HCT116 (cell line): ENCODE measurements around the gene ZZZ3. TPM values are rescaled to one million over a fixed set of nuclear protein-coding genes. Genes with fewer than 3 reads are reported as not detected.

ENCODE experiments used
- ATAC-seq: fragments of 200-7000 bp; cut with Tn5 transposase; 2 replicates; pipeline ENCODE4 v1.9.1; 2020; ENCODE audit warnings: mild to moderate bottlenecking, moderate library complexity
- BruUV-seq: library from RNA; stranded (reverse); fragments of 400-500 nt; replicated peaks from 2 replicates; lab custom pipeline; 2021; lab: Mats Ljungman, UMichigan
- CTCF ChIA-PET: fragments of 300-600 bp; sonication (Branson Sonifier 250); formaldehyde crosslinking; loops from one replicate; lab custom pipeline; 2021; ENCODE audit warnings: antibody characterized with exemption; lab: Charles Lee
- POLR2A ChIA-PET: fragments of 300-600, 350-600 bp; sonication (Branson Sonifier 250); formaldehyde crosslinking; loops from one replicate; lab custom pipeline; 2021; ENCODE audit warnings: antibody characterized with exemption; lab: Charles Lee
- RAD21 ChIA-PET, 2 experiments: fragments of 300-600 bp; sonication (Branson Sonifier 250); formaldehyde crosslinking; loops; one replicate each; lab custom pipeline; 2023; ENCODE audit warnings: low total read pairs in 2 of 2; ENCODE audit not compliant: uncharacterized antibody in 2 of 2, unreplicated experiment in 2 of 2, low non-redundant PET in 1 of 2; lab: Charles Lee
- DNase-seq: peaks from one replicate; pipeline ENCODE4 v3.0.0-alpha.2; 2010; ENCODE audit warnings: low read depth, low spot score
- H2AFZ ChIP-seq: fragments of 200-600 bp; shearing (Covaris generic), sonication (generic); 2 replicates; pipeline ENCODE4 v1.6.1; 2017; ENCODE audit warnings: low read depth, mixed run types, mixed read lengths, antibody characterized with exemption, low read length; ENCODE audit not compliant: poor library complexity, severe bottlenecking
- H3K27ac ChIP-seq: 2 replicates; pipeline ENCODE4 v1.5.1; 2012; ENCODE audit warnings: low read depth, low read length
- H3K27me3 ChIP-seq: fragments of 200-600 bp; sonication (generic); 2 replicates; pipeline ENCODE4 v1.6.1; 2016; ENCODE audit warnings: mixed run types, low read length, mixed read lengths; ENCODE audit not compliant: insufficient read depth
- H3K36me3 ChIP-seq, 2 experiments: fragments of 200-500 bp in 1 of 2; fragments of 200-600 bp in 1 of 2; sonication (Bioruptor generic) in 1 of 2; sonication (generic) in 1 of 2; 2 replicates each; pipeline versions ENCODE4 v1.5.1 to v1.6.1; 2014 to 2016; ENCODE audit warnings: low read length in 2 of 2, inconsistent platforms in 1 of 2, mixed read lengths in 1 of 2, mixed run types in 1 of 2; ENCODE audit not compliant: insufficient read depth in 2 of 2, control insufficient read depth in 1 of 2
- H3K4me1 ChIP-seq, 2 experiments: fragments of 200-600 bp in 1 of 2; sonication (generic) in 1 of 2; 2 replicates each; pipeline versions ENCODE4 v1.5.1 to v1.6.1; 2012 to 2017; ENCODE audit warnings: low read length in 2 of 2, inconsistent platforms in 1 of 2, mild to moderate bottlenecking in 1 of 2, mixed read lengths in 1 of 2, mixed run types in 1 of 2, moderate library complexity in 1 of 2; ENCODE audit not compliant: insufficient read depth in 2 of 2, control insufficient read depth in 1 of 2
- H3K4me2 ChIP-seq: fragments of 200-600 bp; sonication (generic); 2 replicates; pipeline ENCODE4 v1.6.1; 2017; ENCODE audit warnings: mixed run types, low read length, mixed read lengths
- H3K4me3 ChIP-seq, 2 experiments: fragments of 200-600 bp in 1 of 2; sonication (generic) in 1 of 2; replicated peaks in 1 of 2; 2 replicates each; pipeline ENCODE4 v1.5.1; 2011 to 2016; ENCODE audit warnings: low read length in 2 of 2, control low read depth in 1 of 2, low read depth in 1 of 2, mild to moderate bottlenecking in 1 of 2, mixed read lengths in 1 of 2, mixed run types in 1 of 2
- H3K79me2 ChIP-seq: fragments of 200-600 bp; sonication (generic); 2 replicates; pipeline ENCODE4 v1.6.1; 2017; ENCODE audit warnings: mild to moderate bottlenecking, mixed run types, low read length, moderate library complexity, mixed read lengths; ENCODE audit not compliant: insufficient read depth
- H3K9ac ChIP-seq: fragments of 200-600 bp; sonication (generic); 2 replicates; pipeline ENCODE4 v1.6.1; 2016; ENCODE audit warnings: low read length, mixed read lengths
- H3K9me2 ChIP-seq: fragments of 200-600 bp; sonication (generic), shearing (Covaris generic); 2 replicates; pipeline ENCODE4 v1.6.1; 2017; ENCODE audit warnings: mixed run types, mild to moderate bottlenecking, moderate library complexity; ENCODE audit not compliant: insufficient read depth
- H3K9me3 ChIP-seq, 2 experiments: fragments of 200-500 bp in 1 of 2; fragments of 200-600 bp in 1 of 2; sonication (Bioruptor generic) in 1 of 2; sonication (generic) in 1 of 2; 2 replicates each; pipeline ENCODE4 v1.6.1; 2014 to 2017; ENCODE audit warnings: low read length in 2 of 2, mixed read lengths in 2 of 2, inconsistent platforms in 1 of 2, low read depth in 1 of 2, mild to moderate bottlenecking in 1 of 2, mixed run types in 1 of 2, moderate library complexity in 1 of 2; ENCODE audit not compliant: control insufficient read depth in 1 of 2, insufficient read depth in 1 of 2
- H4K20me1 ChIP-seq: fragments of 200-600 bp; sonication (generic), shearing (Covaris generic); 2 replicates; pipeline ENCODE4 v1.6.1; 2017; ENCODE audit warnings: mixed run types, mild to moderate bottlenecking, moderate library complexity; ENCODE audit not compliant: insufficient read depth
- CBX3 ChIP-seq: IDR thresholded peaks from 2 replicates; pipeline ENCODE4 v1.6.1; 2012; ENCODE audit warnings: low read depth
- ELF1 ChIP-seq: IDR thresholded peaks from 2 replicates; pipeline ENCODE4 v1.6.1; 2012; ENCODE audit warnings: low read depth, borderline replicate concordance
- EZH2 ChIP-seq: fragments of 200-600 bp; sonication (generic); IDR thresholded peaks from 2 replicates; pipeline ENCODE4 v1.6.1; 2017; ENCODE audit warnings: antibody characterized with exemption, mixed run types
- JUND ChIP-seq: IDR thresholded peaks from 2 replicates; pipeline ENCODE4 v1.6.1; 2012
- POLR2A ChIP-seq: IDR thresholded peaks from 2 replicates; pipeline ENCODE4 v1.7.0; 2011; ENCODE audit warnings: borderline replicate concordance; ENCODE audit not compliant: insufficient read depth, insufficient read length; ENCODE audit errors: extremely low read depth
- POLR2AphosphoS5 ChIP-seq: IDR thresholded peaks from 2 replicates; pipeline ENCODE4 v1.6.1; 2011; ENCODE audit warnings: mild to moderate bottlenecking, low read depth, low read length, moderate library complexity
- RAD21 ChIP-seq: IDR thresholded peaks from 2 replicates; pipeline ENCODE4 v1.6.1; 2012; ENCODE audit warnings: low read depth, mild to moderate bottlenecking
- SRF ChIP-seq: IDR thresholded peaks from 2 replicates; pipeline ENCODE4 v1.6.1; 2012; ENCODE audit warnings: low read depth
- TCF7L2 ChIP-seq: IDR thresholded peaks from 2 replicates; pipeline ENCODE4 v1.7.0; 2011; ENCODE audit warnings: borderline replicate concordance, inconsistent platforms; ENCODE audit not compliant: insufficient read depth, insufficient read length; ENCODE audit errors: extremely low read depth
- ZBTB33 ChIP-seq: IDR thresholded peaks from 2 replicates; pipeline ENCODE4 v1.6.1; 2011; ENCODE audit warnings: mild to moderate bottlenecking, low read length, moderate library complexity; ENCODE audit not compliant: insufficient replicate concordance; ENCODE audit errors: extremely low read depth
- ZFX ChIP-seq: fragments of 450-650 bp; IDR thresholded peaks from 2 replicates; pipeline ENCODE4 v1.6.1; 2017
- ZNF274 ChIP-seq: fragments of 200-500 bp; sonication (Bioruptor generic); IDR thresholded peaks from 2 replicates; pipeline ENCODE4 v1.6.1; 2014; ENCODE audit warnings: mild to moderate bottlenecking, low read depth, low read length, inconsistent platforms
- intact Hi-C: fragments of 100-400 bp; cut with micrococcal nuclease; formaldehyde crosslinking; loops from 2 replicates; pipeline ENCODE4 v1.10.0; 2022
- total RNA-seq: library from RNA; stranded (reverse); gene quantifications from one replicate; pipeline ENCODE4 v1.2.1, GENCODE V29; 2021; ENCODE audit not compliant: unreplicated experiment
- TF ChIP-seq, protein P1 (sequence below): IDR thresholded peaks from 2 replicates; pipeline ENCODE4 v1.6.1; 2012; ENCODE audit warnings: low read depth
- TF ChIP-seq, protein P2 (sequence below): IDR thresholded peaks from 2 replicates; pipeline ENCODE4 v1.6.1; 2012

ZZZ3 gene
- total RNA-seq, 1 experiment from 2014 or later = 48.9 TPM

DNA sequence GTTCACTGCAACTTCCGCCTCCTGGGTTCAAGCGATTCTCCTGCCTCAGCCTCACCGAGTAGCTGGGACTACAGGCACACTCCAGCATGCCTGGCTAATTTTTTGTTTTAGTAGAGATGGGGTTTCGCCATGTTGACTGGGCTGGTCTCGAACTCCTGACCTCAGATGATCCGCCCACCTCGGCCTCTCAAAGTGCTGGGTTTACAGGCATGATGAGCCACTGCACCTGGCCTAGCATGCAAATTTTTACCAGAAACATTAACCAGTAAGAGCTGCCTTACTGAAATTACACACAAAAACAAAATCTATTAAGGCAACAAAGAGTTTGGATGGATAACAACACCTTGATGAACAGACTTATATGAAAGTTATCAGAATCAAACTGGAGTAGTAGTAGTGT, 12.1 kb downstream of the ZZZ3 start:
- no peaks in the 10 kb centered on the region for H3K4me1 ChIP-seq
- ChIA-PET CTCF (no interaction called here), RAD21 (no interaction called here), POLR2A (no interaction called here)
- no TSS peak for BruUV-seq
- ATAC-seq (no peak), DNase-seq (no peak)
- no peak overlapping the region for H3K9ac ChIP-seq
- H3K36me3 ChIP-seq = no peaks in the 10 kb centered on the region; a peak in 1 of 4 replicates
- H3K9me3 ChIP-seq = no peaks in the 10 kb centered on the region
- peaks cover 100% of the 10 kb centered on the region for H3K79me2 ChIP-seq
- H3K27me3 ChIP-seq = no peaks in the 10 kb centered on the region
- H3K4me3 ChIP-seq = no peak overlapping the region
- H3K4me2 ChIP-seq = no peak overlapping the region
- intact Hi-C loops = no loop called here
- no peaks in the 10 kb centered on the region for H3K9me2 ChIP-seq
- no peak overlapping the region for H2AFZ ChIP-seq
- peaks cover 40% of the 10 kb centered on the region; the same call in 1 of the 2 replicates for H4K20me1 ChIP-seq
- no peak overlapping the region for H3K27ac ChIP-seq
- TF ChIP-seq POLR2AphosphoS5 (no peak), TCF7L2 (no peak), POLR2A (no peak), EZH2 (no peak), ZFX (no peak)
- TF ChIP-seq, all 23 proteins: peak for 0

DNA sequence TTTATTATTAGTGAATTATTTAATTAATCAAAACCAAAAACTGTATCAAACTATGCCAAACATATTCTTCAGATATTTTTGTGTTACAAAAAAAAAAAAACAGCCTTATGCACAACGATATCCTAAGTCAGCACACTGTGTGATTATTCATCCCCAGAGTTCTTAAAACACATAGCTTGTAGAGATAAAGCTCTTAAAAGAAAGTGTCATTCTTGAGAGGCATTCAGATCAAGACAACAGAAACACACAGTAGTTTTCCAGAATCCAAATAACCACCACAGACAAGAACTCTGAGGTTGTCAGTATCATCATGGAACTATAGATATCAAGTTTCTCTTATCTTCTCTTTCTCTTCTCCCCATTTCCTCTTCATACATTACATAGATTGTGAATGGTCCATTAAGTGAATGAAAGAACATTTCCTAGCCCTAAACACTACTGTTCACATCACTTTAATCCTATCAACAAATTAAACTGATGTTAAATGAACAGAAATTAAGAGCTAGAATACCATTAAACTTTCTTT, 13.5 kb downstream of the ZZZ3 start:
- H3K4me2 ChIP-seq = no peak overlapping the region
- H2AFZ ChIP-seq = no peak overlapping the region
- H4K20me1 ChIP-seq = peaks cover 41% of the 10 kb centered on the region; the same call in 1 of the 2 replicates
- no peak overlapping the region for H3K27ac ChIP-seq
- no peaks in the 10 kb centered on the region for H3K27me3 ChIP-seq
- ATAC-seq = no peak
- H3K9me2 ChIP-seq = no peaks in the 10 kb centered on the region
- TF ChIP-seq RAD21 (no peak), ZBTB33 (no peak), ELF1 (no peak), POLR2AphosphoS5 (no peak), SRF (no peak), ZNF274 (no peak), JUND (no peak), TCF7L2 (no peak), CBX3 (no peak)
- TF ChIP-seq, protein P1, sequence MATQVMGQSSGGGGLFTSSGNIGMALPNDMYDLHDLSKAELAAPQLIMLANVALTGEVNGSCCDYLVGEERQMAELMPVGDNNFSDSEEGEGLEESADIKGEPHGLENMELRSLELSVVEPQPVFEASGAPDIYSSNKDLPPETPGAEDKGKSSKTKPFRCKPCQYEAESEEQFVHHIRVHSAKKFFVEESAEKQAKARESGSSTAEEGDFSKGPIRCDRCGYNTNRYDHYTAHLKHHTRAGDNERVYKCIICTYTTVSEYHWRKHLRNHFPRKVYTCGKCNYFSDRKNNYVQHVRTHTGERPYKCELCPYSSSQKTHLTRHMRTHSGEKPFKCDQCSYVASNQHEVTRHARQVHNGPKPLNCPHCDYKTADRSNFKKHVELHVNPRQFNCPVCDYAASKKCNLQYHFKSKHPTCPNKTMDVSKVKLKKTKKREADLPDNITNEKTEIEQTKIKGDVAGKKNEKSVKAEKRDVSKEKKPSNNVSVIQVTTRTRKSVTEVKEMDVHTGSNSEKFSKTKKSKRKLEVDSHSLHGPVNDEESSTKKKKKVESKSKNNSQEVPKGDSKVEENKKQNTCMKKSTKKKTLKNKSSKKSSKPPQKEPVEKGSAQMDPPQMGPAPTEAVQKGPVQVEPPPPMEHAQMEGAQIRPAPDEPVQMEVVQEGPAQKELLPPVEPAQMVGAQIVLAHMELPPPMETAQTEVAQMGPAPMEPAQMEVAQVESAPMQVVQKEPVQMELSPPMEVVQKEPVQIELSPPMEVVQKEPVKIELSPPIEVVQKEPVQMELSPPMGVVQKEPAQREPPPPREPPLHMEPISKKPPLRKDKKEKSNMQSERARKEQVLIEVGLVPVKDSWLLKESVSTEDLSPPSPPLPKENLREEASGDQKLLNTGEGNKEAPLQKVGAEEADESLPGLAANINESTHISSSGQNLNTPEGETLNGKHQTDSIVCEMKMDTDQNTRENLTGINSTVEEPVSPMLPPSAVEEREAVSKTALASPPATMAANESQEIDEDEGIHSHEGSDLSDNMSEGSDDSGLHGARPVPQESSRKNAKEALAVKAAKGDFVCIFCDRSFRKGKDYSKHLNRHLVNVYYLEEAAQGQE = no peak
- TF ChIP-seq, protein P2, sequence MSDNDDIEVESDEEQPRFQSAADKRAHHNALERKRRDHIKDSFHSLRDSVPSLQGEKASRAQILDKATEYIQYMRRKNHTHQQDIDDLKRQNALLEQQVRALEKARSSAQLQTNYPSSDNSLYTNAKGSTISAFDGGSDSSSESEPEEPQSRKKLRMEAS = no peak
- H3K4me1 ChIP-seq = no peaks in the 10 kb centered on the region
- ChIA-PET CTCF (no interaction called here), POLR2A (no interaction called here), RAD21 (no interaction called here)
- H3K36me3 ChIP-seq = no peaks in the 10 kb centered on the region
- H3K9ac ChIP-seq = no peak overlapping the region
- H3K9me3 ChIP-seq = no peaks in the 10 kb centered on the region
- BruUV-seq = no TSS peak
- peaks cover 100% of the 10 kb centered on the region for H3K79me2 ChIP-seq
- intact Hi-C loops = no loop called here
- DNase-seq = no peak
- H3K4me3 ChIP-seq = no peak overlapping the region
